ENCODE results near the gene ITGB5.

GRCh38 chr3:124927574-124928045 is 40.4 kb upstream of the ITGB5 start:
- no peak for TF ChIP-seq REST (IDR thresholded peaks at IDR 0.05; ENCODE audit: insufficient read depth in 1 of 2, low read depth in 2 of 2, low read length in 2 of 2)
- no peak for TF ChIP-seq POLR2AphosphoS5 (IDR thresholded peaks at IDR 0.05; ENCODE audit: low read depth, low read length)

Measured in PFSK-1 (cell line).